GM21447 (cell line): ENCODE measurements around the gene B4GALT3.
A peak's percentile ranks its signal among the peaks of the same experiment; 100 is the strongest.

Experiments
- ATAC-seq: cut with Tn5 transposase; IDR thresholded peaks from one replicate; pipeline ENCODE4 v1.9.1; 2021; ENCODE audit not compliant: unreplicated experiment

B4GALT3 gene

GRCh38 chr1:161206411-161207140, 29.3 kb upstream of the B4GALT3 start:
- ATAC-seq, result no peak

DNA sequence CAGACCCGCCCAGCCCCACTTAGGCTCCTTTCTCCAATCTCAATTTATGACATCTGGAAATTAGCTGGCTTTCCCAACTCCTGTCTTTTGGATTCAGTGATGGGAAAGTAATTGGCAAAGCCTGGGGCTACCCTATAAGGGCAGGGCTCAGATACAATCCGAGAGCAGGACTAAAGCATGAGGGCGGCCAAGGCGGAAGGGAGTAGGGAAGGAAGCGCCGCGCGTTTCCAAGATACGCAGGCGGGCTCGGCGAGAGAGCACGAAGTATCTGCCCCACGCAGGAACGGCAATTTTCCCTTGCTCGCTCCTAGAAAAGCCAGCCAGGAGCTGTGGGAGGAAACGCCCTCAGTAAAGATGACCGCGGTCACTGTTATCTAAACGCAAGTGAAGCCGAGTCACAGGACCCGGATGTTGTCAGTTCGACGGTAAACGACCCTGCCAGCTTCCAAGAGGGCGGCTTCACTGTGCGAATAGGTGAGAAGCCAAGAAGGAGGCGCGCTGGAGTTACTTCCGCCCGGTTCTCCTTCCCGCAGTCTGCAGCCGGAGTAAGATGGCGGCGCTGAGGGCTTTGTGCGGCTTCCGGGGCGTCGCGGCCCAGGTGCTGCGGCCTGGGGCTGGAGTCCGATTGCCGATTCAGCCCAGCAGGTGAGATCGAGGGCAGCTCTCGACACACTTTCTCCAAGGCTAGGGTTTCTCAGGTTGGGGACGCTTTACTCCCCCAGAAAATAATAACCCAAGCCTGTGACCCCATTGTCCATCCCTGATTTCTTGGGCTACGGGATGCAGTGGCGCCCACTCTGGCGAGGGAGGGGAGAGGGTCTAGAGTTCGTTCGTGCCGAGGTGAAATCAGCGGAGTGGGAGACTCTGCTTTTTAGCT, 24.8 kb upstream of the B4GALT3 start, which contains the start of gene NDUFS2:
TSS of gene NDUFS2 (plus strand) at position 532 of the 877 bp plus-strand sequence. CDS start at position 551, 19 bp downstream.
- ATAC-seq, result peak; percentile 97

DNA sequence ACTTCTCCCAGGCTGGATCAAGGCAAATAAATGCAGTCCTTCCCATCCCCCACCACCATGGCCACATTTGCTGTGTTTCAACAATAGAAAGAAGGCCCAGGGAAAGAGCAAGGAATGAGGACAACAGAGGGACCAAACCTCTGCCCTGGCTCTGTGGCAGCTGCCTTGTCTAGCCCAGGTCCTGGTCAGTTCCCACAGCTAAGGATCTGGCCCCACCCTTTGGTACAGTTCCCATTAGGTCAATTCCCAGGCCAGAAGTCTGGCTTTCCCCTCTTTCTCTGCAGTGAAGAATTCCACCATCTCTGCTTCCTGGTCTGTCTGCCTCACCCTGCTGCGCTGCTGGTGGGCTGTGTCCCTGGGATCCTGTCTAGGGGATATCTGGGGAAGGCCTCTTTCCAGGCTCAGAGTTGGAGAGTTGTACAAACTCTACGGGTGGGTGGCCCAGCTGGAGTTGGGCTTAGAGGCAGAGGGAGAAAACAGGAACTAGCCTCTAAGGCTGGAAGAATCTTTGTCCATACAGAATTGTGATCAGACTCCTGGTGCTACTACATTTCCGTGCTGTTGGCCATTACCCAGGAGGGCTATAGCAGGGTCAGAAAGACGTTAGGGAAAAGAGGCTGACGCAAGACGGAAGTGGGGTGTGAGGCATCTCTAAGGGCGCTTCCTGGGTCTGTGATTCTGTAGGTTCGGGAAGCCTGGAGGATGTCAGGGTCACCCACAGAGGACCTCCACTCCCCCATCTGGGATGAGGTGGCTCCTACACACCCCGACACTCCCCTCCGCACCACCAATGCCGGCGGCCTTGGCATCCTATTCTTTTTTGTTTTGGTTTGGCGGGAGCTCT, 23.9 kb upstream of the B4GALT3 start:
- ATAC-seq, result no peak

DNA sequence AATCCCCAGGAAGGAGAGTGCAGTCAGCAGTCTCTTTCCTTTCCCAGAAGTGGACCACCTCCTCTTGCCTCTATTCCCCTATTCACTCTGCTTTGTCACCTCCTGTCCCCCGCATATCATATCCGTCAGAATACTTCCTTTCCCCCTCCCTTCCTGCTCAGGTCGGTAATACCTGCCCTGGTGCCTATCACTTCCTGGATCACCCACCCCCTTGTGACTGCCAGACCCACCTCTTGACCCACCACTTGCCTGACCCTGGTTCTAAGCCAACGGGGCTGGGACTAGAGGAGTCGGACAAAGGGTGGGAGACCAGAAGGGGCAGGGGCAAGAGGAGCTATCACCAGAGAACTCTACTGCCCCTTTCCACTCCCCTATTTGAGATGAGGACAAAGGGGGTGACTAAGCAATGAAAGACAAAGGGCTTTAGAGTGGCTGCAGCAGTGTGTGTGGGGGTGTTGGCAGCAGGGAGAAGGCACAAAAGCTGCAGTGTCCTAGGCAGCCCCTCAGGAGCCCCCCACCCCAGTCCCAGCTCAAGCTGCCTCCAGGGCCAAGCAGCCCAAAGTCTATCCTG, 23.2 kb upstream of the B4GALT3 start:
- no peak for ATAC-seq

DNA sequence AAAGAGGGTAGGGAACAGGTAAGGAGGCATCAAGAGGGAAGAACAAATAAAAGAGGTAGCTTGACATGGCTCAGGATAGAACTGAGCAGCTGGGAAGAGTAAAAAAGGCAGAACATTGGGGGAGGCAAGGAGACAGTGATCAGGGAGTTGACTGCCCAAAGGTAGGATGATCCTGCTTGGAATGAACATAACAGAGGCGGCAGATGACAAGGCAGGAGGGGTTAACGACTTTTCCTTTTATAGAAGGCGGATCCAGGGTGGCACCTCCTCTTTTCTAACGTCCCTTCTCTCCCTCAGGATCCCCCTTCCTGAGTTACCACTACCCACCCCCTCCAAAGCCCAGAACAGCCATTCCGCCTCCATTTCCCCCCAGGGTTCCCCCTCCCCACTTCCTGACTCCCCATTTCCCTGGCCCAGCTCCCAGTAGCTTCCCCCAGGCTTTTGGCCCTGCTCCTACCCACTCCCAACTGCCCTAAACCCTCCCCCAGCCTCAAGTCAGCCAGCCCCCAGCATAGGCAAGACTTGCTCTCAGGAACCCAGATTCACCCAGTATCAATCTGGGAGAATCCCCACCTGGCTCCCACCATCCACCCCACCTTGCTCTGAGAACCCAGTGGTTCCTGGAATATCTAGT, 22.3 kb upstream of the B4GALT3 start:
- no peak for ATAC-seq

DNA sequence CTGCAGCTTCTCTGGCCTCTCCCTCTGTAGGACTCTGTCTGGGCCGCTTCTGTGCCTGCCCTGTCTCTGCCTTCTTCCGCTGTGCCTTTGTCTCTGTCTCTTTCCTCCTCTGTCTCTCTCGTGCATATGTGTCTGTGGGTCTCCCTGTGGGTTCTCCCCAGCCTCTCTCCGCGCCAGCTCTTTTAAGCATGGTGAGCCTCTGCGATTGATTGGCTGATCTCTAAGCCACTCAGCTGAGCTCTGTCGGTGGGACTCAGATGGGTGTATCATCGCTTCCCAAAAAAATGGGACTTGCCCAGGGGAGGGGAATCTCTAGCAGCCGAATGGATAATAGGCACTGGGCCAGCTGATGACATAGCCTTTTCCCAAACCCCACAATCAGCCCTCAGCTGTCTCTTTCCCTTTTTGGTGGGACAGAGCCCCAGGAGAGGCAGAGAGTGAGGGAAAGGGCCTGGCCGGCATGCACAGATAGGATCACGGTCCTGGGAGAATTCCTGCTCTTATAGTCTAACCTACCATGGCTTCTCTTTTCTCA, 21.7 kb upstream of the B4GALT3 start, which contains the start of gene ADAMTS4:
TSS of gene ADAMTS4 (minus strand) at position 158 of the 535 bp plus-strand sequence. CDS start 427 bp downstream, outside the sequence.
- no peak for ATAC-seq

DNA sequence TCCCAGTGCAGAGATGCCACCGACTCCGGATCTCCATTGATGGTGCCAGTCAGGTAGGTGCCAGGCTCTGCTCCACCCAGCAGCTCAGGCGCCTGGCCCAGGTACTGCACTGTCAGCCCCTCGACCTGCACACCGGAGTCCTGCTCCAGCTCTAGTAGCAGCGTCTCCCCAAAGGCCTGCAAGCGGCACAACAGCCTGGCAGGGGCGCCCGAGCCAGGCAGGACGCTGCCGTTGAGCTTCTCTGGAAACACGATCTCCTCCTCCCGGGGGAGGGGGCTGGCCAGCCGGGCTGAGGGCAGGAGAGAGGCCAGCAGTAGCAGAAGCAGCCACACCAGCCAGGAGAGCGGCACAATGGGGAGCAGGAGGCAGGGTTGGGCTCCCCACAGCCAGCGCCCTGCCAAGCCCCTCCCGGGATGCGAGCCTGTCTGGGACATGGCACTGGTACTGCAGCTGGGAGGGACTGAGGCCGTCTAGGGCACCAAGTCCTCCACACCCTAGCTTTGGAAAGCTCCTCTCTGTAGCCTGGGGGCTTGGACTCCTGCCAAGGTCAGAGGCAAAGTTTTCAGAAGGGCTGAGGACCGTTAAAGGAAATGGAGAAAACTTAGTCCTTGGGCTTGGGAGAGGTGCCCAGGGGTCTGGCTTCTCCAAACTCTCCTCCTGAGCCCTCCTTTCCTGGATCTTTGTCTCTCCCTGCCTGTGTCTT, 21.0 kb upstream of the B4GALT3 start:
- ATAC-seq, result no peak

GRCh38 chr1:161197560-161198193, 20.4 kb upstream of the B4GALT3 start:
- ATAC-seq, result no peak

DNA sequence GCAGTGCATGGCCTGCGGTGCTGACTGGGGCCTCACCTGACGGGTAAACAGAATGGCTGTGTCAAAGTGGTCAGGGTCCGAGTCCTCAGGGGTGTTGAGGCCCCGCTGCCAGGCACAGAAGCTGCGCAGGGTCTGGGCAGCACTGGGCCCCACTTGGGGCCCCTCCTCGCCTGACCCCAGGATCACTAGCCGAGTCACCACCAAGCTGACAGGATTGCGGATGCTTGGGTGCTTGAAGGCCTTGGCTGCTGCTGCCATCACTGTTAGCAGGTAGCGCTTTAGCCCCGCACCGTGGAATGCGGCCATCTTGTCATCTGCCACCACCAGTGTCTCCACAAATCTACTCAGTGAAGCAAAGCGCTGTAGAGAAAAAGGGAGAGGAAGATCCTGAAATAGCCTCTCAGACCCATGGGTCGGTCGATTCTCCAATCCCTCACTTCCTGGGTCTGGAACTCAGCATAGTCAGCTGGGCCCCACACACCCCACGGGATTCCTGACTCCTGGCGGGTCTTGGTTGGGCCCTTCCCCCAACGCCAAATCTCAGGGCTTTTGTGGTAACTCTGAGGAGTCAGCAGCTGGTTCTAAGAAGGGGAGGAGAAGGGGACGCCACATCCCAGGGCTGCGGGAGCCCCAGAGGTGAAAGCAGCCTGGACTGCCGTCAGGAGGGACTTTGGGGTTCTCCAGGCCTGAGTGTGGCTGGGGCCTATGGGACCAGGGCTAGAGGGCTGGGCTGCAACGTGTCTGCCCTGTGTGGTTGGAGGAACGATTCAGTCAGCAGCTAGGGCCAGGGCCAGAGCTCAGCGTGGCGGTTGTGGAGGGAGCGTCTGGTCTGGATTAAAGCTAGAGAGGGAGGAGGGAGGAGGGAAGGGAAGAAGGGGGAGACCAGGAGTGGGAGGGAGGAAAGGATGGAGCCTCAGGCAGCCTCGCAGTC, 19.5 kb upstream of the B4GALT3 start:
- ATAC-seq, result no peak

- no peak for ATAC-seq
These were observed 18.8 kb upstream of the B4GALT3 start for GRCh38 chr1:161196111-161196510.

DNA sequence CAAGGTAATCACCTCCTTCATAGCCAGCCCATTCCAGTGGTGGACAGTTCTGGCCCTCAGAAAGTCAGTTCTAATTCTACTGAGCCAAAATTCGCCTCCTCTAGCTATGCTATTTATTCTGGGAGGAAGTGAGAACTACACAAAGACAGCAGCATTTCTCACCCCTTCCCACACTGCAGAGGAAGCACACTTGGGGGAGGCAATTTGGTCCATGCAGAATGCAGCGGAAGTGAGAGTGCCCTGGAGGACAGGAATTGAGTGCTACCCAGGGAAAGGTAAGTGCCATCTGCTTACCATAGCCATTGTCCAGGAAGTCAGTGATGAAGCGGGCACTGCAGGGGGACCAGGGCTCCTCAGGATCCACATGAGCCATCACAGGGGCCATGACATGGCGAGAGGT, 17.9 kb upstream of the B4GALT3 start:
- ATAC-seq, result peak; percentile 46

DNA sequence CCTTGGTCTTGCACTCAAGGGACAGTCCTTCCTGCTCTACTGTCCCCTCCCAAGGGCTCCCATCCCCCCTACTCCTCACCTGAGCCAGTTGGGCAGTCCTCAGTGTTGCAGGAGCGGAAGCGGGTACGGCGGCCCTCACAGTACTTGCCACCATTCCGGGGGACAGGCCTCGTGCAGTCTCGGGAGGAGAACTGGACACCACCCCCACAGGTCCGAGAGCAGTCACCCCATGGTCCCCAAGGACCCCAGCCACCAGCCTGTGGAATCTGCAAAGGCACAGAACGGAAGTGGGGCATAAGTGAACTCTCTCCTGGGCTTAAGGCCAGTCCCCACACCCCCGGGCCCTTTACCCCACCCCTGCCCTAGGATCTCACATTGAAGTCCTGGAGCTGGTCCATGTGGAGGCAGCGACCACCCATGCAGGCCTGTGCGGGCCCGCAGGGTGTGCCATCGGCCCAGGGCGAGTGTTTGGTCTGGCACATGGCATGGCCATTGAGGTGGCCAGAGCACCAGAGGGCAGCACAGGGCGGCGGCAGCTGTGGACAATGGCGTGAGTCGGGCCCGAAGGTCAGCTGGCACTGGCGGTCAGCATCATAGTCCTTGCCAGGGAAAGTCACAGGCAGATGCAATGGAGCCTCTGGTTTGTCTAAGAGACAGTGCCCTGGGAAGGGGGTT, 16.4 kb upstream of the B4GALT3 start:
- ATAC-seq, result no peak

- peak; percentile 68 for ATAC-seq
These were observed 15.5 kb upstream of the B4GALT3 start for GRCh38 chr1:161192476-161193465.

DNA sequence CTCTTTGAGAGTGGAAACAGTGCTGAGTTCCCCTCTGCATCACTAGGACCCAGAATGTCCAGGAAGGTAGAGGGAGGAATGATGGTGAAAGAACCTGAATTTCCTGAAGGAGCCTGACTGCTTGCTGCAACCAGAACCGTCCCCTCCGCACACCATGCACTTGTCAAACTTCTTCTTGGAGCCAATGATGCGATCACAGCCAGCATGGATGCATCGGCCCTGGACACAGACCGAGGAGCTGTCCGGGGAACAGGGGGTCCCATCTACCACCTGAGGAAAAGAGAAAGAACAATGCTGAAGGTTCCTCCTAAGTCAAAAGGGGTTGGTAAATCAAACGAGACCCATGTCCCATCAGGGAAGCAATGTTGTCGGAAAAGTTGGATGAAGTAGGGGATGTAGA, 14.7 kb upstream of the B4GALT3 start:
- ATAC-seq, result no peak

DNA sequence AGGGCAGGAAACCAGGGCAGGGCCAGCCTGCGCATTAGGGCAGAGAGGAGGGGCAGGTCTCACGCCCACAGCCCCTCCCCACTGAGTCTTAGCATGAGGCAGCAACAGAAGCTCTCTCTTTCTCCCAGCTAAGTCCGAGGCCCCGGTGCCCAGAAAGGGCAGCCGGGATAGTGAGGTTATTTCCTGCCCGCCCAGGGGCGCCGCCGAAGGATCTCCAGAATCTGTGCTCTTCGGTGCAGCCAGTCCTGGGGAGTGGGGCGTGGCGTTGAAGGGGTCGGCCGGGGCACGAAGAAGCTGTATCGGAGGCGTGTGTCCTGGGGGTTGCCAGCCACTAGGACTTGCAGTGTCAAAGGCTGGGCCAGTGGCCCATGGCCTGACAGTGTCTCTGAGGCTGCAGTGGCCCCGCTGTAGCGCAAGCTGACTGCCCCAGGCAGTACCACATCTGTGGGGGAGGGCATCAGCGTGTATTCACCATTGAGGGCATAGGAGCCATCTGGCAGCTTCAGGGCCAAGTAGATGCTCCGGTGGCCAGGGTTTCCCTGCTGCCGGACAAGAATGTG, 13.7 kb upstream of the B4GALT3 start:
- ATAC-seq, result no peak

- ATAC-seq, result no peak
These were observed 11.7 kb upstream of the B4GALT3 start for GRCh38 chr1:161189036-161189435.
